HepG2 (cell line): ENCODE measurements around the gene C2orf81. TPM values are rescaled to one million over a fixed set of nuclear protein-coding genes. Genes with fewer than 3 reads are reported as not detected.

Experiments
- ELK4 ChIP-seq: sonication (generic); formaldehyde crosslinking; IDR thresholded peaks from 2 replicates; pipeline ENCODE4 v1.9.0; 2021; ENCODE audit warnings: missing genetic modification reagents, borderline replicate concordance
- KDM6A ChIP-seq: IDR thresholded peaks from 2 replicates; pipeline ENCODE4 v1.6.1; 2016; ENCODE audit warnings: low read depth
- NFYB ChIP-seq: sonication (generic); formaldehyde crosslinking; IDR thresholded peaks from 2 replicates; pipeline ENCODE4 v1.4.0; 2020; ENCODE audit warnings: missing genetic modification reagents
- NR0B2 ChIP-seq: sonication (generic); formaldehyde crosslinking; IDR thresholded peaks from 2 replicates; pipeline ENCODE4 v1.4.0; 2020; ENCODE audit warnings: mild to moderate bottlenecking, missing genetic modification reagents
- RFX3 ChIP-seq: IDR thresholded peaks from 2 replicates; pipeline ENCODE4 v1.6.1; 2016; ENCODE audit warnings: missing biosample characterization, missing genetic modification reagents
- SCMH1 ChIP-seq: sonication (generic); formaldehyde crosslinking; IDR thresholded peaks from 2 replicates; pipeline ENCODE4 v1.9.0; 2021; ENCODE audit warnings: missing genetic modification reagents, mild to moderate bottlenecking, borderline replicate concordance
- SP5 ChIP-seq: IDR thresholded peaks from 2 replicates; pipeline ENCODE4 v1.6.1; 2016; ENCODE audit warnings: low read depth, borderline replicate concordance
- ZBTB4 ChIP-seq: sonication (generic); formaldehyde crosslinking; IDR thresholded peaks from 2 replicates; pipeline ENCODE4 v1.4.0; 2020; ENCODE audit warnings: missing genetic modification reagents, mild to moderate bottlenecking, borderline replicate concordance
- ZNF782 ChIP-seq: sonication (generic); formaldehyde crosslinking; IDR thresholded peaks from 2 replicates; pipeline ENCODE4 v1.4.0; 2020; ENCODE audit warnings: missing genetic modification reagents, mild to moderate bottlenecking, borderline replicate concordance
- polyA plus RNA-seq, 8 experiments: library from polyadenylated mRNA; depleted of rRNA in 3 of 8; stranded (reverse) in 7 of 8; unstranded in 1 of 8; fragments of >200 nt; fragmentation: Illumina TruSeq in 4 of 8; extraction: Trizol in 4 of 8; gene quantifications; 2 replicates each; pipeline versions ENCODE4 v1.2.1 to v1.2.3, GENCODE V29; 2011 to 2016; ENCODE audit warnings: low read depth in 4 of 8, missing spikeins in 1 of 8, mixed read lengths in 1 of 8; ENCODE audit not compliant: insufficient read depth in 1 of 8
- total RNA-seq, 5 experiments: library from RNA; depleted of rRNA; stranded (reverse); fragments of >200 nt; fragmentation: Illumina TruSeq; extraction: Trizol; gene quantifications; 2 replicates each; pipeline ENCODE4 v1.2.3, GENCODE V29; 2016; ENCODE audit warnings: low read depth in 1 of 5

Gene C2orf81
- total and polyA plus RNA-seq, 2 of the 13 experiments (the other 11 are each of a cell fraction or from before 2014, with no cell fraction given): 0.15 to 0.17 TPM

GRCh38 chr2:74439803-74440377 lies 18.5 kb upstream of the C2orf81 start (continued):
- no peak for TF ChIP-seq ZBTB4 (CRISPR knock-in tag)
- no peak for TF ChIP-seq SCMH1 (CRISPR knock-in tag)
- no peak for TF ChIP-seq NFYB
- TF ChIP-seq SP5 (CRISPR knock-in tag): peak; percentile 21; the same call in 1 of the 2 replicates
- TF ChIP-seq RFX3: peak; percentile 3; the same call in 1 of the 2 replicates
- TF ChIP-seq ELK4 (CRISPR knock-in tag): no peak
- no peak for TF ChIP-seq KDM6A (CRISPR knock-in tag)
- no peak for TF ChIP-seq NR0B2 (CRISPR knock-in tag)
- TF ChIP-seq ZNF782 (CRISPR knock-in tag): no peak
- TF ChIP-seq, all 625 proteins: peak for 40
